HCT116 (cell line): ENCODE data around the gene BAHD1. TPM values are rescaled to one million over a fixed set of nuclear protein-coding genes. Genes with fewer than 3 reads are reported as not detected.

ENCODE experiments used
- ATAC-seq: fragments of 200-7000 bp; cut with Tn5 transposase; 2 replicates; pipeline ENCODE4 v1.9.1; 2020; ENCODE audit warnings: mild to moderate bottlenecking, moderate library complexity
- BruUV-seq: library from RNA; stranded (reverse); fragments of 400-500 nt; replicated peaks from 2 replicates; lab custom pipeline; 2021; lab: Mats Ljungman, UMichigan
- CTCF ChIA-PET: fragments of 300-600 bp; sonication (Branson Sonifier 250); formaldehyde crosslinking; loops from one replicate; lab custom pipeline; 2021; ENCODE audit warnings: antibody characterized with exemption; lab: Charles Lee
- POLR2A ChIA-PET: fragments of 300-600, 350-600 bp; sonication (Branson Sonifier 250); formaldehyde crosslinking; loops from one replicate; lab custom pipeline; 2021; ENCODE audit warnings: antibody characterized with exemption; lab: Charles Lee
- RAD21 ChIA-PET, 2 experiments: fragments of 300-600 bp; sonication (Branson Sonifier 250); formaldehyde crosslinking; loops; one replicate each; lab custom pipeline; 2023; ENCODE audit warnings: low total read pairs in 2 of 2; ENCODE audit not compliant: uncharacterized antibody in 2 of 2, unreplicated experiment in 2 of 2, low non-redundant PET in 1 of 2; lab: Charles Lee
- DNase-seq: peaks from one replicate; pipeline ENCODE4 v3.0.0-alpha.2; 2010; ENCODE audit warnings: low read depth, low spot score
- H2AFZ ChIP-seq: fragments of 200-600 bp; shearing (Covaris generic), sonication (generic); 2 replicates; pipeline ENCODE4 v1.6.1; 2017; ENCODE audit warnings: low read depth, mixed run types, mixed read lengths, antibody characterized with exemption, low read length; ENCODE audit not compliant: poor library complexity, severe bottlenecking
- H3K27ac ChIP-seq: 2 replicates; pipeline ENCODE4 v1.5.1; 2012; ENCODE audit warnings: low read depth, low read length
- H3K27me3 ChIP-seq: fragments of 200-600 bp; sonication (generic); 2 replicates; pipeline ENCODE4 v1.6.1; 2016; ENCODE audit warnings: mixed run types, low read length, mixed read lengths; ENCODE audit not compliant: insufficient read depth
- H3K36me3 ChIP-seq, 2 experiments: fragments of 200-500 bp in 1 of 2; fragments of 200-600 bp in 1 of 2; sonication (Bioruptor generic) in 1 of 2; sonication (generic) in 1 of 2; 2 replicates each; pipeline versions ENCODE4 v1.5.1 to v1.6.1; 2014 to 2016; ENCODE audit warnings: low read length in 2 of 2, inconsistent platforms in 1 of 2, mixed read lengths in 1 of 2, mixed run types in 1 of 2; ENCODE audit not compliant: insufficient read depth in 2 of 2, control insufficient read depth in 1 of 2
- H3K4me1 ChIP-seq, 2 experiments: fragments of 200-600 bp in 1 of 2; sonication (generic) in 1 of 2; 2 replicates each; pipeline versions ENCODE4 v1.5.1 to v1.6.1; 2012 to 2017; ENCODE audit warnings: low read length in 2 of 2, inconsistent platforms in 1 of 2, mild to moderate bottlenecking in 1 of 2, mixed read lengths in 1 of 2, mixed run types in 1 of 2, moderate library complexity in 1 of 2; ENCODE audit not compliant: insufficient read depth in 2 of 2, control insufficient read depth in 1 of 2
- H3K4me2 ChIP-seq: fragments of 200-600 bp; sonication (generic); 2 replicates; pipeline ENCODE4 v1.6.1; 2017; ENCODE audit warnings: mixed run types, low read length, mixed read lengths
- H3K4me3 ChIP-seq, 2 experiments: fragments of 200-600 bp in 1 of 2; sonication (generic) in 1 of 2; replicated peaks in 1 of 2; 2 replicates each; pipeline ENCODE4 v1.5.1; 2011 to 2016; ENCODE audit warnings: low read length in 2 of 2, control low read depth in 1 of 2, low read depth in 1 of 2, mild to moderate bottlenecking in 1 of 2, mixed read lengths in 1 of 2, mixed run types in 1 of 2
- H3K79me2 ChIP-seq: fragments of 200-600 bp; sonication (generic); 2 replicates; pipeline ENCODE4 v1.6.1; 2017; ENCODE audit warnings: mild to moderate bottlenecking, mixed run types, low read length, moderate library complexity, mixed read lengths; ENCODE audit not compliant: insufficient read depth
- H3K9ac ChIP-seq: fragments of 200-600 bp; sonication (generic); 2 replicates; pipeline ENCODE4 v1.6.1; 2016; ENCODE audit warnings: low read length, mixed read lengths
- H3K9me2 ChIP-seq: fragments of 200-600 bp; sonication (generic), shearing (Covaris generic); 2 replicates; pipeline ENCODE4 v1.6.1; 2017; ENCODE audit warnings: mixed run types, mild to moderate bottlenecking, moderate library complexity; ENCODE audit not compliant: insufficient read depth
- H3K9me3 ChIP-seq, 2 experiments: fragments of 200-500 bp in 1 of 2; fragments of 200-600 bp in 1 of 2; sonication (Bioruptor generic) in 1 of 2; sonication (generic) in 1 of 2; 2 replicates each; pipeline ENCODE4 v1.6.1; 2014 to 2017; ENCODE audit warnings: low read length in 2 of 2, mixed read lengths in 2 of 2, inconsistent platforms in 1 of 2, low read depth in 1 of 2, mild to moderate bottlenecking in 1 of 2, mixed run types in 1 of 2, moderate library complexity in 1 of 2; ENCODE audit not compliant: control insufficient read depth in 1 of 2, insufficient read depth in 1 of 2
- H4K20me1 ChIP-seq: fragments of 200-600 bp; sonication (generic), shearing (Covaris generic); 2 replicates; pipeline ENCODE4 v1.6.1; 2017; ENCODE audit warnings: mixed run types, mild to moderate bottlenecking, moderate library complexity; ENCODE audit not compliant: insufficient read depth
- EGR1 ChIP-seq: IDR thresholded peaks from 2 replicates; pipeline ENCODE4 v1.6.1; 2012; ENCODE audit warnings: low read depth
- EZH2phosphoT487 ChIP-seq: fragments of 200-600 bp; IDR thresholded peaks from 2 replicates; pipeline ENCODE4 v1.6.1; 2018; ENCODE audit warnings: antibody characterized with exemption, borderline replicate concordance
- FOSL1 ChIP-seq: IDR thresholded peaks from 2 replicates; pipeline ENCODE4 v1.6.1; 2012; ENCODE audit warnings: low read depth
- SRF ChIP-seq: IDR thresholded peaks from 2 replicates; pipeline ENCODE4 v1.6.1; 2012; ENCODE audit warnings: low read depth
- ZNF274 ChIP-seq: fragments of 200-500 bp; sonication (Bioruptor generic); IDR thresholded peaks from 2 replicates; pipeline ENCODE4 v1.6.1; 2014; ENCODE audit warnings: mild to moderate bottlenecking, low read depth, low read length, inconsistent platforms
- intact Hi-C: fragments of 100-400 bp; cut with micrococcal nuclease; formaldehyde crosslinking; loops from 2 replicates; pipeline ENCODE4 v1.10.0; 2022
- total RNA-seq: library from RNA; stranded (reverse); gene quantifications from one replicate; pipeline ENCODE4 v1.2.1, GENCODE V29; 2021; ENCODE audit not compliant: unreplicated experiment
- TF ChIP-seq, protein P1 (sequence below): IDR thresholded peaks from 2 replicates; pipeline ENCODE4 v1.6.1; 2012; ENCODE audit warnings: low read depth

BAHD1 gene
- total RNA-seq, 1 experiment from 2014 or later: 25.0 TPM

DNA sequence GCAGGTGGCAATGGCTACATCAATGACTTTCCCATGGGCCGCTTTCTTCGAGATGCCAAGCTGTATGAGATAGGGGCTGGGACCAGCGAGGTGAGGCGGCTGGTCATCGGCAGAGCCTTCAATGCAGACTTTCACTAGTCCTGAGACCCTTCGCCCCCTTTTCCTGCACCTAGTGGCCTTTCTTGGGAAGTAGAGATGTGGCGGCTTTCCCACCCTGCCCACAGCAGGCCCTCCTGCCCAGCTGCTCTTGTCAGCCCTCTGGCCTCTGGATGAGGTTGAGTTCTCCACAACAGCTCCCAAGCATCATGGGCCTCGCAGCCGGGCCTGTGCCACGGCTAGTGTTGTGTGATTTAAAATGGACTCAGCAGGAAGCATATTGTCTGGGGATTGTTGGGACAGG is 22.6 kb upstream of the BAHD1 start (continued):
- TF ChIP-seq ZNF274: no peak
- TF ChIP-seq EGR1: no peak
- TF ChIP-seq, all 23 proteins: peak for 0

DNA sequence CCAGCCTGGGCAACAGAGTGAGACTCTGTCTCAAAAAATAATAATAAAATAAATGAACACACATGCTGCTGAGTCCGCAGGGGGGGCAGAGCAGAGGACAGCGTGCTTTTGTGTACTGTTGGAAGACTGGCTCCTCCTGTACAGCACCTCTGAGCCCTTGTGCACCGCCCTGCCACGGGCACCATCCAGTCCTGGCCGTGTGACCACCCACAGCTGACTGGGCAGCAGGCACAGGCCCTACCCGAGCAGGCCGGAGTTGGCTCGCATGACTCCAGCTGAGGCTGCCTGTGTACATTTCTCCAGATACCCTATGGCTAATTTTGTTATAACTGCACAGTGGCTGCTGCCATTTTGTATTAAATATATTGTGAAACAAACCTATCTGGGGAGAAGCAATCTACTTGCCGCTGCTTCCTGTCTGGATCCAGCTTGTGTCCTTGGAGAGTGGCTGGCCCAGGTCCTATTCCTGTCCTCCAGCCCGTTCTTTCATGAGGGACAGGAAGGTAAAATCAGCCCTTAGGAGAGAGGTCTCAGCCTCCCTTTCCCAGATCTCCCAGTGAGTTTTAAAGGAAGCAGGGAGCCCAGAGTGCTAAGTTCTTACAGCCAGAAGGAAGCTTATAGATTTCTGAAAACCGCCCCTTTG is 20.6 kb upstream of the BAHD1 start:
- H3K27me3 ChIP-seq: no peaks in the 10 kb centered on the region
- H3K9ac ChIP-seq: no peak overlapping the region
- ATAC-seq: no peak
- H3K36me3 ChIP-seq: peaks cover 8 to 20% of the 10 kb centered on the region in 2 experiments; a peak in 2 of 4 replicates
- peak overlapping the region; percentile 55 for H3K27ac ChIP-seq
- no peaks in the 10 kb centered on the region for H3K79me2 ChIP-seq
- BruUV-seq: no TSS peak
- ChIA-PET POLR2A (interaction anchor here (1.2 to 1.4 kb wide), 3 partner anchors 13 to 21 kb away, joined by 3 to 6 read pairs (median 3); partner anchors contain the start of genes BAHD1 and IVD), CTCF (interaction anchor here (1.2 to 4.3 kb wide), 4 partner anchors 15 to 141 kb away, joined by 3 to 37 read pairs (median 22); partner anchors contain the start of genes CCDC9B and IVD), RAD21 (no interaction called here)
- H4K20me1 ChIP-seq: no peaks in the 10 kb centered on the region
- DNase-seq: no peak
- no peak overlapping the region for H2AFZ ChIP-seq
- TF ChIP-seq EZH2phosphoT487 (no peak), FOSL1 (no peak), ZNF274 (no peak), SRF (no peak)
- TF ChIP-seq, protein P1, sequence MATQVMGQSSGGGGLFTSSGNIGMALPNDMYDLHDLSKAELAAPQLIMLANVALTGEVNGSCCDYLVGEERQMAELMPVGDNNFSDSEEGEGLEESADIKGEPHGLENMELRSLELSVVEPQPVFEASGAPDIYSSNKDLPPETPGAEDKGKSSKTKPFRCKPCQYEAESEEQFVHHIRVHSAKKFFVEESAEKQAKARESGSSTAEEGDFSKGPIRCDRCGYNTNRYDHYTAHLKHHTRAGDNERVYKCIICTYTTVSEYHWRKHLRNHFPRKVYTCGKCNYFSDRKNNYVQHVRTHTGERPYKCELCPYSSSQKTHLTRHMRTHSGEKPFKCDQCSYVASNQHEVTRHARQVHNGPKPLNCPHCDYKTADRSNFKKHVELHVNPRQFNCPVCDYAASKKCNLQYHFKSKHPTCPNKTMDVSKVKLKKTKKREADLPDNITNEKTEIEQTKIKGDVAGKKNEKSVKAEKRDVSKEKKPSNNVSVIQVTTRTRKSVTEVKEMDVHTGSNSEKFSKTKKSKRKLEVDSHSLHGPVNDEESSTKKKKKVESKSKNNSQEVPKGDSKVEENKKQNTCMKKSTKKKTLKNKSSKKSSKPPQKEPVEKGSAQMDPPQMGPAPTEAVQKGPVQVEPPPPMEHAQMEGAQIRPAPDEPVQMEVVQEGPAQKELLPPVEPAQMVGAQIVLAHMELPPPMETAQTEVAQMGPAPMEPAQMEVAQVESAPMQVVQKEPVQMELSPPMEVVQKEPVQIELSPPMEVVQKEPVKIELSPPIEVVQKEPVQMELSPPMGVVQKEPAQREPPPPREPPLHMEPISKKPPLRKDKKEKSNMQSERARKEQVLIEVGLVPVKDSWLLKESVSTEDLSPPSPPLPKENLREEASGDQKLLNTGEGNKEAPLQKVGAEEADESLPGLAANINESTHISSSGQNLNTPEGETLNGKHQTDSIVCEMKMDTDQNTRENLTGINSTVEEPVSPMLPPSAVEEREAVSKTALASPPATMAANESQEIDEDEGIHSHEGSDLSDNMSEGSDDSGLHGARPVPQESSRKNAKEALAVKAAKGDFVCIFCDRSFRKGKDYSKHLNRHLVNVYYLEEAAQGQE: no peak
- no peaks in the 10 kb centered on the region for H3K9me3 ChIP-seq
- H3K4me1 ChIP-seq: peaks cover 16 to 22% of the 10 kb centered on the region in 2 experiments
- no peaks in the 10 kb centered on the region for H3K9me2 ChIP-seq
- intact Hi-C loops: loop anchor here (5.0 kb wide), 1 partner anchor 203 kb away; no protein-coding TSS in a partner anchor
- H3K4me2 ChIP-seq: peak overlapping the region; percentile 59; the same call in 1 of the 2 replicates
- H3K4me3 ChIP-seq: no peak overlapping the region
